NCI-H345 treated with DMSO at 0.1 percent for 48 hours (cell line): ENCODE measurements around the gene ATF7.

Experiments
- DNase-seq: peaks from one replicate; lab custom pipeline; 2025; ENCODE audit not compliant: unreplicated experiment; lab: John Stamatoyannopoulos, UW

ATF7 gene

DNA sequence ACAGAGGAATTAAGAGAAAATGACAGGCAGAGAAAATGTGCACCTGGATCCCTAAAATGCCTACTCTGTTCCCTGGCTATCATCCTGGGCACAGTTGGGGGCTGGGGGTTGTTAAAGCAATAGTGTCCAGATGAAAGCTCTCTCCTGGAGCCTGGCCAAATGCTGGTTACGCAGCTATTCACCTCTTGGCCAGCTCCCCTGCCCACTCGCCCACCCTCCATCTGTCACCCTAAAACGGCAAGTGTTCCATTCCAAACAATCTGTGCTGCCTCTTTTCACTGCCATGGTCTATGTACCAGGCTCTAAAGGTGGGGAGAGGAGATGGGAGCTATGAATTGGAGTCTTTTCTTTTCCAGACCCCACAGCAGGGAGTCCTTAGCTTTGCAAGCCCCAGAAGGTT, 94.2 kb downstream of the ATF7 start:
- DNase-seq = no peak

GRCh38 chr12:53530920-53531319, 95.3 kb downstream of the ATF7 start:
- no peak for DNase-seq

- no peak for DNase-seq
Measured at GRCh38 chr12:53530061-53530460, 96.1 kb downstream of the ATF7 start.

DNA sequence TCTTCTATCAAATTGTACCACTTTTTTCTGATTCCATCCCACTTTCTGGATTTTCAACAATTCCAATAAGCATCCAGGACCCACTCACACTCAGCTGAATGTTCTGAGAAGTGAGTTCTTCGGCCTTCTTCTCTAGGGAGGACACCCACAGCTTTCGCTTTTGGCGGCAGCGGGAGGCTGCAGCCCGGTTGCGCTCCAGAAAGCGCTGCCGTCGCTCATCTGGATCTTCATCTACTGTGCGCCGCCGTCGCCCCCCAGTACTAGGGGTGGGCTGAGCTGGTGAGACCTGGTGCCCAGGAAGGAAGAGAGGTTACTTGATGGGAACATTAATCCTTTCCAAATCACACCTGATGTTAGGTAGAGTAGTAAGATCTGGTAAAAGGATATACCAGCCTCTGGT, 101.7 kb downstream of the ATF7 start:
- DNase-seq = no peak

DNA sequence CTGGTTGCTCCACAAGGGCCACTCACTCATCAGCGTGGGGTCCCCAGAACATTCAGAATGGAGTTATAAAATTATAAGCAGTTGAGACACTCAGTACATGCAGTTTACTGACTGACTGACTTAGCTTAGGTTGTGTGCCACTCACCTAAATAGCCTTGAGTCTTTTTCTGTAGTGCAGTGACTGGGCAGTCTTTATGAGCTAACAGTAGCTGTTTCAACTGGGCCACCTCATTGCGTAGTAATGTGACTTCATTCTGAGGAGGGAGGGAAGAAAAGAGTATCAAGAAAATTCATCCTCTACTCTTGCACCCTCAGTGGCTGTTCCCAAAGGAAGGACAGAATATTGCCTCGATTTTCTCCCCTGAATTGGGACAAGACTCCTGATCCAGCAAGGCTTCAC, 103.1 kb downstream of the ATF7 start:
- DNase-seq = no peak

DNA sequence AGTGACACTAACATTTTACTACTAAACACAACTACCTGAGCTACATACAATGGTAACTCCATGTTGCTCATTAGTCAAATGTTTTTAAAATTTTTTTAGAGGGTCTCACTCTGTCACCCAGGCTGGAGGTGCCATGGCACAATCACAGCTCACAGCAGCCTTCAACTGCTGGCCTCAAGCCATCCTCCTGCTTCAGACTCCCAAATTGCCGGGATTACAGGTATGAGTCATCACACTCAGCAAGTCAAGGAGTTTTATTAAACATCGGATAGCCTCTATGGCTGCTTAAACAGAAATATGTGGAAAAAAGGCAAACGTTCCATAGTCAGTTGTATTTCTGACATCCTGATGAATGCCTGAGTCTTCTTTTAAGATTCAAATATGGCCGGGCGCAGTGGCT, 107.8 kb downstream of the ATF7 start:
- DNase-seq = no peak

DNA sequence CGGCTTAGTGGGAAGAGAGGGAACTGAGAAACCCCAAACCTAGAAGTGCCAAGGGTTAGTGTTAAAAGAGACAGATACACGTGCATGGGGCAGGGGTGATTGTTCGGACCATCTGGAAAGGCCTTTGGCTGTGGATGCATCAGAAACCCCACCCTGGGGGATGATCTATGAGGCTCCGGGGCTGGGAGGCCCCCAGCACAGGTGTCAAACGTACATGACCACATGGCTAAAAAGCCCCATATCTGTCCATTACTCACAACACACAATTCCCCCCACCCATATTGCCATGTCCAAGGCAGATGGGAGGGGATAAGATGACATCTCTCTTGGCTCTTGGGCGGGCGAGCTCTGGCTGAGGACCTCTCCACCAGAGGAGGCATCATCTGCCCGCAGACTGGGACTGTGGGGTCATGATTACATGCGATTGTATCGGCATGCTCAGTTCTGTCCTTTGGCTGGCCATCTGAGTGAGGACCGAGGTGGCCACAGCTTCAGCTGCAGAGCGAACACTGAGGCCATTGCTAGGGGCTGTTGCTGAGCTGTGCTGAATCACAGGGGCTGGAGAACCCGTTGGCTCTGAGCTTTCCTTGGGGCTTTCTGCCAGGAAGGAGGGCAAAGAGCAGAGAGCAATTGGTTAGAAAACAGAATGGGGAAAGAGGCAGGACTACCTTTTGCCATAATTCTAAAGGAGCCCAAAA, 109.3 kb downstream of the ATF7 start:
- no peak for DNase-seq

DNA sequence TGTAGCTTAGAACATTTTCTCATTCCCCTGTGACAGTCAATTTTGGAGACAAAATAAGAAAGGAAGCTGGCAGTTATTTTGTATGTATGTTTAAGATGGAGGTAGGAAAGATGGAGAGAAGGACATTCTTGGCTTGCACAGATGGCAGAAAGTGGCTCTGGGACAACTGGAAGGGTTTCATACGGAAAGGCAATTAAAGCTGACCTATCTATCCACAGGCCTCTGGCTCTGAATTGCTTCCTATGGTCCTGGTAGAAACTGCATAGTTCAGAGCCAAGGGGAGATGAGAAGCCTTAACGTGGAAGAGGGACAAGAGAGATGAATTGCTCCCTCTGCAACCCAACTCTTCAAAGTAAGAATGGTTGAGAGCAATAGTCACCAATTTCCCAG, 110.9 kb downstream of the ATF7 start:
- no peak for DNase-seq

DNA sequence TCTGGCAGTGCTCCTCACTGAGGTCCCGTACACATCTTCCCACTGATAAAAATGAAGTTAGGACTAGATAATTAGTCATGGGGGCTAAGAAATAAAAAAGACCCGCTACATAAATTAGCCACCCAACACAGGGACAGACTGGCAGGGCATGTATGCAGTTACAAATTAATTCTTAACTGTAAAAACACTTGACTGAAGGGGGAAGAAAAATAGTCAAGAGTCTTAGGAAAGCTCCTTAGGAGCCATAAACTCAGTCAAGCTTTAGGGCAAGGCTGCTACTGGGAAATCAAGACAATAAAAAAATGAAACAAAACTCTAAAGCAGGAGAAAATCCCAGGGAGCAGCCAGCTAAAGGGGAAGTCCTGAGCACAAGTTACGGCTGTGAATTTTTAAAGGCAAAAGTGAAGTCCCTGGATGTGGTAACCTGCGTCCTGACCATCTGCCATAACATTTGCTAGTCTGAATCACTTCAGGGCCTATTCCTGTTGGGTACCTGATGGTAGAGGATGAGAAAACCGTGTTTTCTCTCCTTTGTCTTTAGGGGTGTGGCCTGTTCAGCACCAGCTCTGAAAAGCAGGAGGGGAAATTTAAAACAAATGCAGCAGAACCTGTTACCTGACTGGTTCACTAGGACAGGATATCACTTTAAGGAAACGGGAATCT, 111.4 kb downstream of the ATF7 start:
- no peak for DNase-seq

GRCh38 chr12:53513712-53514410, 112.3 kb downstream of the ATF7 start:
- DNase-seq = no peak

DNA sequence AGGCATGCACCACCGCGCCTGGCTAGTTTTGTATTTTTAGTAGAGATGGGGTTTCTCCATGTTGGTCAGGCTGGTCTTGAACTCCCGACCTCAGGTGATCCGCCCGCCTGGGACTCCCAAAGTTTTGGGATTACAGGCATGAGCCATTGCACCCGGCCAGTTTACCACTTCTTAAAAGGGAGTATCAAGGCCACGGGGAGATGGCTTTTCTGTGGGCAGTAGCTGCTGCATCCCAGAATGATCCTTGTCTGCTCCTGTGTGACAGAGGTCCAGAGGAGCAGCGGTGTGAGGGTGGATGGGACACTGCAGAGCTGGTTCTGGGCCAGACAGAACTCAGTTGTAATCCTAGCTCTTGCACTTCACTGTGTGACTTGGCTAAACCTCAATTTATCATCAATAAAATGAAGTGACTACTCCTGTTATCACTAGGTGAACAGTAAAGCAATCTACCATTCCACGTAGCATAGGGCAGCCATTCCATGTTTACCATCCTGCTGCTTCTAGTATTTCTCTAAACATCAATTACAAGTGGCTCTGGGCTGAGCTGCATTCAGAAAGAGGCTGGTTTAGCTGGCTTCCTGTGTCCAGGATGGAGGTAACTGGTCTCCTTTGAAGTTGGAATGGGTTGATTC, 115.9 kb downstream of the ATF7 start:
- no peak for DNase-seq

GRCh38 chr12:53508534-53509170, 117.5 kb downstream of the ATF7 start:
- peak; percentile 59 for DNase-seq

DNA sequence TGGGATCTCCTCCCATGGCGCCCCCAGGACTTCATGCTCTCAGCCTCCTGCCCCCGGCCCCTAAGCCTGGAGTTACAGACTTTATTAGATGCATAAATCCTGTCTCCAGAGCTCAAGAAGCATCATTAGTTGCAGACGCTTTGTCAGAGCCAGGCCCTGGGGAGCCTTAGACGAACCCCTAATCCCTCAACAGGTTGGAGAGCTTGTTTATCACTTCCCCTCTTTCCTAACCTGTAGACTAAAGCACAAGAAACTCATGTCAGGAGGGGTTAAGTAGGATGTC, 118.6 kb downstream of the ATF7 start:
- DNase-seq = no peak

- DNase-seq = no peak
Measured at GRCh38 chr12:53506881-53507602, 119.1 kb downstream of the ATF7 start, which contains the start of gene NPFF. Gene NPFF (minus strand): TSS chr12:53507484. CDS start chr12:53507474, 10 bp downstream.

DNA sequence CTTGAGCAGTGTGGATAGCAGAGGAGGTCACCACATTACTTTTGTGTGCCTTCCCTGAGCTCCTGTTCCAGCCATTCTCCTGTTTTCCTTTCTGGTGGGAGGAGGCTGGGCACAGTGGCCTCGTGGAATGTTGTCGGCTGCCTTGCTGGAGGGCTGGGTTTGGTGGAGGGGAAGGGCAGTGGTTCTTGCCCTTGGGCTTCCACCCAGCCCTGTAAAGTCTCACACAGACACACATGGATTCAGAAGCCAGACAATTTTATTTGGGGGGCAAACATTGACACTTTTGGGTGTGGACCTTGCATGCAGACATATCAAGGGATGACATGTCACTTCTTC, 119.8 kb downstream of the ATF7 start:
- no peak for DNase-seq

DNA sequence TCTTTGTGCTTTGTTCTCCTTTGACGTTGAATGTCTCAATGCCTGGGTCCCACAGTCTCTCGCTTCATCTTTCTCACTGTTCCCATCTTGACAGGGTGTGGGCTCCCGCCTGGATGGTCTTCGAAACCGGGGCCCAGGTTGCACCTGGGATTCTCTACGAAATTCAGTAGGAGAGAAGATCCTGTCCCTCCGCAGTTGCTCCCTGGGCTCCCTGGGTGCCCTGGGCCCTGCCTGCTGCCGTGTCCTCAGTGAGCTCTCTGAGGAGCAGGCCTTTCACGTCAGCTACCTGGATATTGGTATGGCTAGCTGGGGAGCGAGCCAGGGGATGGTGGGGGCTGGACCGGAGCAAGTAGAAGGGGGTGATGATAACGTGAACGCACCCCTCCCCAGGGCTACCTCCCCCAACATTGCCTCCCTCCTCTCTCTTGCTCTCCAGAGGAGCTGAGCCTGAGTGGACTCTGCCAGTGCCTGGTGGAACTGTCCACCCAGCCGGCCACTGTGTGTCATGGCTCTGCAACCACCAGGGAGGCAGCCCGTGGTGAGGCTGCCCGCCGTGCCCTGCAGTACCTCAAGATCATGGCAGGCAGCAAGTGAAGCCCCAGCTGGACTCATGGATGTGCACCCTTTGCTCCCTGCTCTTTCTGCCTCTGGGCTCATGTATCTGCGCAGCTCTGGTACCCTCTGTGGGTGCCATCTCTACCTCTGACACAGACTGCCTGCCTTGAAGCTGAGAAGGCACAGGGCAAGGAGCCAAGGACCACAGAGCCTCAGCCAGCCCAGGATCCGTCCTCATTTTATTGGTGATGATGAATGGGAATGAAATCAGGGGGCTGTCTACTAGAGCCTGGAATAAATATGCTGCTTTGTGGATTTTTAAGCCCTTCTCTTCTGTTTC, 120.4 kb downstream of the ATF7 start:
- no peak for DNase-seq

- DNase-seq = no peak
Measured at GRCh38 chr12:53505086-53505485, 121.1 kb downstream of the ATF7 start.

- DNase-seq = no peak
Measured at GRCh38 chr12:53504004-53504920, 121.9 kb downstream of the ATF7 start.
